Liver (tissue), 3 donors: Measurements from ENCODE around the gene MARCHF10.

Experiments used
- FOXA1 ChIP-seq: IDR thresholded peaks from 2 replicates; pipeline ENCODE4 v1.6.1; 2016; ENCODE audit warnings: antibody characterized with exemption
- JUND ChIP-seq, 2 donors: IDR thresholded peaks; 2 replicates each; pipeline ENCODE4 v1.6.1; 2016; ENCODE audit warnings: antibody characterized with exemption in 2 of 2
- MAX ChIP-seq: IDR thresholded peaks from 2 replicates; pipeline ENCODE4 v1.6.1; 2016; ENCODE audit warnings: antibody characterized with exemption
- NR2F2 ChIP-seq: IDR thresholded peaks from 2 replicates; pipeline ENCODE4 v1.6.1; 2016; ENCODE audit warnings: antibody characterized with exemption
- RAD21 ChIP-seq, 2 donors: IDR thresholded peaks; 2 replicates each; pipeline ENCODE4 v1.6.1; 2016; ENCODE audit warnings: antibody characterized with exemption in 2 of 2, mild to moderate bottlenecking in 2 of 2
- TAF1 ChIP-seq: conservative IDR thresholded peaks from 2 replicates; pipeline ENCODE4 v1.6.1; 2016; ENCODE audit warnings: antibody characterized with exemption, mild to moderate bottlenecking
- YY1 ChIP-seq: IDR thresholded peaks from 2 replicates; pipeline ENCODE4 v1.6.1; 2016; ENCODE audit warnings: antibody characterized with exemption, mild to moderate bottlenecking
- TF ChIP-seq, protein P1 (sequence below): fragments of 150-350 bp; IDR thresholded peaks from 2 replicates; pipeline ENCODE4 v1.5.1; 2017; ENCODE audit warnings: improper control_type of control experiment, low read depth, low read length; ENCODE audit not compliant: missing input control
- TF ChIP-seq, protein P2 (sequence below): IDR thresholded peaks from 2 replicates; pipeline ENCODE4 v1.6.1; 2016; ENCODE audit warnings: antibody characterized with exemption
- donor health status: healthy.
- donor health status: healthy.

DNA sequence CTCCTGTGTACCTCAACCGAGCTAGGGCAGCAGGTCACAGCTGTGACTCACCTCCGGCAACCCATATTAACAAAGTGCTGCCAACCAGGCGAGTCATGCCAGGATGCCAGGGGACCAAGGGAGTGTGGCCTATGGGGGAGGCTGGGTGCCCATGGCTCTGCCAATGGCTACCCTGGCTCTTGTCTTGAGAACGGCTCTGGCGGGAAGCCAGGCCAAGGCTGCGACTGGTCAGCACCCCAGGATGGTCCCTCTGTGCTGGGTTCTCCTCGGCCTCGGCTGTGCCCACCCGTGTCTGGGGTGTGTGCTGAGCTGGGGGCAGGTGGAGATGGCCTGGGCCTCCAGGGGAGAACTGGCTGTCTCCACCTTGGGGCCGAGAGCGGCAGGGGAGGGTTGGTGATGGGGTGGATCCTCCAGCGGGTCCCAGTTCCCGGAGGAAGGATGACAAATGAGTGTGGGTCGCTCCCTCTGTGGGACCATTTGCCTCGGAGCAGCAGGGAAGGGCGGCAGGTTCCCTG lies 104.8 kb downstream of the MARCHF10 start:
- TF ChIP-seq RAD21 (IDR thresholded peaks at IDR 0.05): no peak
- TF ChIP-seq TAF1: no peak
- TF ChIP-seq, protein P1, sequence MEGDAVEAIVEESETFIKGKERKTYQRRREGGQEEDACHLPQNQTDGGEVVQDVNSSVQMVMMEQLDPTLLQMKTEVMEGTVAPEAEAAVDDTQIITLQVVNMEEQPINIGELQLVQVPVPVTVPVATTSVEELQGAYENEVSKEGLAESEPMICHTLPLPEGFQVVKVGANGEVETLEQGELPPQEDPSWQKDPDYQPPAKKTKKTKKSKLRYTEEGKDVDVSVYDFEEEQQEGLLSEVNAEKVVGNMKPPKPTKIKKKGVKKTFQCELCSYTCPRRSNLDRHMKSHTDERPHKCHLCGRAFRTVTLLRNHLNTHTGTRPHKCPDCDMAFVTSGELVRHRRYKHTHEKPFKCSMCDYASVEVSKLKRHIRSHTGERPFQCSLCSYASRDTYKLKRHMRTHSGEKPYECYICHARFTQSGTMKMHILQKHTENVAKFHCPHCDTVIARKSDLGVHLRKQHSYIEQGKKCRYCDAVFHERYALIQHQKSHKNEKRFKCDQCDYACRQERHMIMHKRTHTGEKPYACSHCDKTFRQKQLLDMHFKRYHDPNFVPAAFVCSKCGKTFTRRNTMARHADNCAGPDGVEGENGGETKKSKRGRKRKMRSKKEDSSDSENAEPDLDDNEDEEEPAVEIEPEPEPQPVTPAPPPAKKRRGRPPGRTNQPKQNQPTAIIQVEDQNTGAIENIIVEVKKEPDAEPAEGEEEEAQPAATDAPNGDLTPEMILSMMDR: no peak
- no peak for TF ChIP-seq MAX
- no peak for TF ChIP-seq NR2F2
- no peak for TF ChIP-seq FOXA1
- no peak for TF ChIP-seq JUND (IDR thresholded peaks at IDR 0.05)
- no peak for TF ChIP-seq YY1
- TF ChIP-seq, protein P2, sequence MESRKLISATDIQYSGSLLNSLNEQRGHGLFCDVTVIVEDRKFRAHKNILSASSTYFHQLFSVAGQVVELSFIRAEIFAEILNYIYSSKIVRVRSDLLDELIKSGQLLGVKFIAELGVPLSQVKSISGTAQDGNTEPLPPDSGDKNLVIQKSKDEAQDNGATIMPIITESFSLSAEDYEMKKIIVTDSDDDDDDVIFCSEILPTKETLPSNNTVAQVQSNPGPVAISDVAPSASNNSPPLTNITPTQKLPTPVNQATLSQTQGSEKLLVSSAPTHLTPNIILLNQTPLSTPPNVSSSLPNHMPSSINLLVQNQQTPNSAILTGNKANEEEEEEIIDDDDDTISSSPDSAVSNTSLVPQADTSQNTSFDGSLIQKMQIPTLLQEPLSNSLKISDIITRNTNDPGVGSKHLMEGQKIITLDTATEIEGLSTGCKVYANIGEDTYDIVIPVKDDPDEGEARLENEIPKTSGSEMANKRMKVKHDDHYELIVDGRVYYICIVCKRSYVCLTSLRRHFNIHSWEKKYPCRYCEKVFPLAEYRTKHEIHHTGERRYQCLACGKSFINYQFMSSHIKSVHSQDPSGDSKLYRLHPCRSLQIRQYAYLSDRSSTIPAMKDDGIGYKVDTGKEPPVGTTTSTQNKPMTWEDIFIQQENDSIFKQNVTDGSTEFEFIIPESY: no peak
